Aorta (tissue), 5 donors: ENCODE data around the gene PPM1A. TPM values are rescaled to one million over a fixed set of nuclear protein-coding genes. Genes with fewer than 3 reads are reported as not detected.

Source experiments
- ATAC-seq: fragments of 200-7000 bp; cut with Tn5 transposase; one replicate; pipeline ENCODE4 v1.9.1; 2022; ENCODE audit warnings: moderate library complexity; ENCODE audit not compliant: low FRiP score
- DNase-seq, 2 donors: peaks; one replicate each; pipeline ENCODE4 v3.0.0-alpha.2; 2020
- H3K27ac ChIP-seq, 2 donors: one replicate each; pipeline ENCODE4 v1.5.1; 2013; ENCODE audit warnings: low read length in 2 of 2, mild to moderate bottlenecking in 2 of 2, moderate library complexity in 2 of 2, control low read depth in 1 of 2, inconsistent platforms in 1 of 2, low read depth in 1 of 2
- H3K27me3 ChIP-seq, 2 donors: one replicate each; pipeline ENCODE4 v1.6.1; 2013; ENCODE audit warnings: control low read depth in 1 of 2, low read length in 1 of 2, mild to moderate bottlenecking in 1 of 2, moderate library complexity in 1 of 2; ENCODE audit not compliant: insufficient read depth in 2 of 2, control insufficient read depth in 1 of 2
- H3K36me3 ChIP-seq, 2 donors: one replicate each; pipeline ENCODE4 v1.6.1; 2013; ENCODE audit warnings: control low read depth in 1 of 2, low read length in 1 of 2, mild to moderate bottlenecking in 1 of 2; ENCODE audit not compliant: insufficient read depth in 2 of 2, control insufficient read depth in 1 of 2
- H3K4me1 ChIP-seq, 2 donors: one replicate each; pipeline ENCODE4 v1.6.1; 2013; ENCODE audit warnings: low read length in 2 of 2, control low read depth in 1 of 2, mild to moderate bottlenecking in 1 of 2, moderate library complexity in 1 of 2; ENCODE audit not compliant: insufficient read depth in 2 of 2, control insufficient read depth in 1 of 2
- H3K4me3 ChIP-seq, 2 donors: one replicate each; pipeline ENCODE4 v1.5.1; 2013; ENCODE audit warnings: low read length in 2 of 2, control low read depth in 1 of 2, mild to moderate bottlenecking in 1 of 2
- H3K9me3 ChIP-seq: one replicate; pipeline ENCODE4 v1.6.1; 2013; ENCODE audit warnings: mild to moderate bottlenecking, low read length; ENCODE audit not compliant: control insufficient read depth
- WGBS, 2 donors: extraction: QIAGEN DNeasy Blood & Tissue Kit; methylation state at CpG; one replicate each; pipeline ENCODE4 v1.1.7; 2013; 5-methylcytosine and 5-hydroxymethylcytosine counted together
- intact Hi-C, 2 donors: fragments of 100-400 bp; cut with DNase I; formaldehyde crosslinking; loops; one replicate each; pipeline versions ENCODE4 v1.14.2 to v1.15.0; 2022
- polyA plus RNA-seq, 2 donors: library from polyadenylated mRNA; stranded (reverse); fragments of 200-250 nt; gene quantifications; one replicate each; pipeline ENCODE4 v1.2.3, GENCODE V29; 2013
- total RNA-seq, 2 donors: library from RNA; stranded (reverse); fragmentation: NEBNext Ultra II Directional; extraction: Animal tissue kit (Norgen Biotek cat#: 25700); gene quantifications; one replicate each; pipeline ENCODE4 v1.2.1, GENCODE V29; 2021
- donor health status: healthy with polysubstance abuse.
- donor health status: Bipolar disorder and iron deficiency.
- donor health status: DM: no; HTN: no; CAD: no.
- donor health status: DM: no; HTN: no; CAD: no.
- donor health status: DM: yes; HTN: yes; CAD: no.

The PPM1A gene
- total and polyA plus RNA-seq, 4 donors = 26.4 to 63.7 (median 52.0) TPM

GRCh38 chr14:60294411-60295069 lies 45.5 kb downstream of the PPM1A start:
- WGBS, 2 donors = 83 to 86% methylated on average over 3 of the region's 3 CpGs
- Histone ChIP-seq H3K9me3 (no peaks in the 10 kb centered on the region), H3K27ac (no peak overlapping the region), H3K36me3 (peaks cover 0 to 4% of the 10 kb centered on the region in 2 donors), H3K27me3 (no peaks in the 10 kb centered on the region), H3K4me1 (no peaks in the 10 kb centered on the region), H3K4me3 (no peak overlapping the region)
- DNase-seq (no peak), ATAC-seq (no peak)
- intact Hi-C loops = no loop called here

- no peaks in the 10 kb centered on the region for H3K36me3 ChIP-seq
Observed at GRCh38 chr14:60300019-60300418, 51.0 kb downstream of the PPM1A start.

GRCh38 chr14:60301685-60302084 lies 52.7 kb downstream of the PPM1A start:
- H3K9me3 ChIP-seq = no peaks in the 10 kb centered on the region
- no peaks in the 10 kb centered on the region for H3K27me3 ChIP-seq
- H3K4me1 ChIP-seq = no peaks in the 10 kb centered on the region
- intact Hi-C loops = no loop called here
- H3K27ac ChIP-seq = no peak overlapping the region
- DNase-seq (no peak), ATAC-seq (no peak)
- WGBS, 2 donors = 78 to 83% methylated on average over 5 of the region's 5 CpGs
- no peaks in the 10 kb centered on the region for H3K36me3 ChIP-seq
- H3K4me3 ChIP-seq = no peak overlapping the region

More at GRCh38 chr14:60300019-60300418, 51.0 kb downstream of the PPM1A start:
- H3K4me3 ChIP-seq = no peak overlapping the region
- DNase-seq (no peak), ATAC-seq (no peak)
- intact Hi-C loops = no loop called here
- H3K27me3 ChIP-seq = no peaks in the 10 kb centered on the region
- H3K27ac ChIP-seq = no peak overlapping the region
- H3K4me1 ChIP-seq = no peaks in the 10 kb centered on the region
- no peaks in the 10 kb centered on the region for H3K9me3 ChIP-seq

- H3K4me3 ChIP-seq = no peak overlapping the region
- no peak for ATAC-seq
- intact Hi-C loops = no loop called here
Observed at GRCh38 chr14:60302663-60303062, 53.6 kb downstream of the PPM1A start.

GRCh38 chr14:60303745-60304144 lies 54.7 kb downstream of the PPM1A start:
- Histone ChIP-seq H3K27me3 (no peaks in the 10 kb centered on the region), H3K4me3 (no peak overlapping the region), H3K4me1 (no peaks in the 10 kb centered on the region), H3K9me3 (no peaks in the 10 kb centered on the region), H3K27ac (no peak overlapping the region), H3K36me3 (no peaks in the 10 kb centered on the region)
- 16 to 19% methylated on average over 7 of the region's 7 CpGs for WGBS, 2 donors
- ATAC-seq (no peak), DNase-seq (no peak)
- intact Hi-C loops = no loop called here

More at GRCh38 chr14:60302663-60303062, 53.6 kb downstream of the PPM1A start:
- no peak for DNase-seq
- Histone ChIP-seq H3K36me3 (no peaks in the 10 kb centered on the region), H3K27me3 (no peaks in the 10 kb centered on the region), H3K9me3 (no peaks in the 10 kb centered on the region), H3K27ac (no peak overlapping the region), H3K4me1 (no peaks in the 10 kb centered on the region)
- WGBS, 2 donors = 59 to 71% methylated on average over 1 of the region's 1 CpG

GRCh38 chr14:60304509-60304908 lies 55.5 kb downstream of the PPM1A start:
- Histone ChIP-seq H3K9me3 (no peaks in the 10 kb centered on the region), H3K27me3 (no peaks in the 10 kb centered on the region), H3K4me1 (no peaks in the 10 kb centered on the region), H3K27ac (no peak overlapping the region), H3K36me3 (no peaks in the 10 kb centered on the region), H3K4me3 (no peak overlapping the region)
- WGBS, 2 donors = 53 to 67% methylated on average over 7 of the region's 7 CpGs
- intact Hi-C loops = no loop called here
- DNase-seq = no peak
- no peak for ATAC-seq

- Histone ChIP-seq H3K36me3 (no peaks in the 10 kb centered on the region), H3K27ac (no peak overlapping the region), H3K4me3 (no peak overlapping the region), H3K9me3 (no peaks in the 10 kb centered on the region), H3K4me1 (no peaks in the 10 kb centered on the region), H3K27me3 (no peaks in the 10 kb centered on the region)
- no peak for DNase-seq
- no peak for ATAC-seq
- WGBS, 2 donors = 85 to 90% methylated on average over 3 of the region's 3 CpGs
- intact Hi-C loops = no loop called here
Observed at GRCh38 chr14:60309867-60310552, 61.0 kb downstream of the PPM1A start.

GRCh38 chr14:60311417-60311816 lies 62.4 kb downstream of the PPM1A start:
- Histone ChIP-seq H3K4me1 (no peaks in the 10 kb centered on the region), H3K27ac (no peak overlapping the region), H3K4me3 (no peak overlapping the region), H3K27me3 (no peaks in the 10 kb centered on the region), H3K9me3 (peaks cover 1% of the 10 kb centered on the region), H3K36me3 (no peaks in the 10 kb centered on the region)
- intact Hi-C loops = no loop called here
- ATAC-seq (no peak), DNase-seq (no peak)
- 21 to 29% methylated on average over 4 of the region's 4 CpGs for WGBS, 2 donors

- H3K9me3 ChIP-seq = peaks cover 1% of the 10 kb centered on the region
- intact Hi-C loops = no loop called here
- DNase-seq (no peak), ATAC-seq (no peak)
- H3K4me3 ChIP-seq = no peak overlapping the region
- no peak overlapping the region for H3K27ac ChIP-seq
- no peaks in the 10 kb centered on the region for H3K4me1 ChIP-seq
- no peaks in the 10 kb centered on the region for H3K36me3 ChIP-seq
- 78 to 88% methylated on average over 6 of the region's 6 CpGs for WGBS, 2 donors
- peaks cover 0 to 2% of the 10 kb centered on the region in 2 donors for H3K27me3 ChIP-seq
Observed at GRCh38 chr14:60313093-60313492, 64.1 kb downstream of the PPM1A start.
